K562 (cell line): ENCODE data around the gene GTPBP8. TPM values are rescaled to one million over a fixed set of nuclear protein-coding genes. Genes with fewer than 3 reads are reported as not detected.

Experiments
- CTBP1 ChIP-seq: fragments of 450-650 bp; IDR thresholded peaks from 2 replicates; pipeline ENCODE4 v1.6.1; 2016; ENCODE audit warnings: borderline replicate concordance
- KLF16 ChIP-seq: IDR thresholded peaks from 2 replicates; pipeline ENCODE4 v1.6.1; 2016; ENCODE audit warnings: antibody characterized with exemption
- NFIX ChIP-seq: fragments of 250-450 bp; sonication (Bioruptor Pico); IDR thresholded peaks from 2 replicates; pipeline ENCODE4 v1.4.0; 2020; ENCODE audit warnings: low read depth, mild to moderate bottlenecking, moderate library complexity
- PHF20 ChIP-seq: fragments of 450-650 bp; IDR thresholded peaks from 2 replicates; pipeline ENCODE4 v1.6.1; 2018; ENCODE audit not compliant: partially characterized antibody
- PTRF ChIP-seq: fragments of 450-650 bp; IDR thresholded peaks from 2 replicates; pipeline ENCODE4 v1.6.1; 2016; ENCODE audit warnings: mild to moderate bottlenecking, missing genetic modification characterization, missing compliant biosample characterization
- SMARCC2 ChIP-seq: fragments of 450-650 bp; IDR thresholded peaks from 2 replicates; pipeline ENCODE4 v1.6.1; 2017; ENCODE audit warnings: antibody characterized with exemption, moderate library complexity, mild to moderate bottlenecking, low read depth
- SNRNP70 ChIP-seq: fragments of 200-400 bp; formaldehyde crosslinking; optimal IDR thresholded peaks from 2 replicates; pipeline ENCODE3; 2017; ENCODE audit warnings: low read depth, low read length
- SREBF1 ChIP-seq: fragments of 150-350 bp; IDR thresholded peaks from 2 replicates; pipeline ENCODE4 v1.6.1; 2014; ENCODE audit warnings: antibody characterized with exemption, low read depth, low read length, borderline replicate concordance
- TEAD4 ChIP-seq, 2 experiments: sonication (generic) in 1 of 2; formaldehyde crosslinking in 1 of 2; IDR thresholded peaks; 2 replicates each; pipeline versions ENCODE4 v1.6.1 to v1.8.0; 2012 to 2022; ENCODE audit warnings: borderline replicate concordance in 1 of 2, inconsistent platforms in 1 of 2, low read length in 1 of 2, mild to moderate bottlenecking in 1 of 2, missing genetic modification reagents in 1 of 2
- ZNF551 ChIP-seq: fragments of 250-450 bp; sonication (Bioruptor Pico); IDR thresholded peaks from 2 replicates; pipeline ENCODE4 v1.5.0; 2021; ENCODE audit warnings: mild to moderate bottlenecking, moderate library complexity
- ZNF778 ChIP-seq: fragments of 450-650 bp; formaldehyde crosslinking; IDR thresholded peaks from 2 replicates; pipeline ENCODE4 v1.4.0; 2020; ENCODE audit warnings: mild to moderate bottlenecking, moderate library complexity
- polyA plus RNA-seq, 8 experiments: library from polyadenylated mRNA; depleted of rRNA in 4 of 8; stranded (reverse) in 5 of 8; unstranded in 3 of 8; fragments of >200 nt; fragmentation: Nextera tagmentation in 2 of 8; fragmentation: Illumina TruSeq in 1 of 8; extraction: Ambion mirVana in 2 of 8; extraction: Trizol in 1 of 8; gene quantifications; 2 replicates each; pipeline versions ENCODE4 v1.2.1 to v1.2.3, GENCODE V29; 2011 to 2014; ENCODE audit warnings: inconsistent platforms in 1 of 8, missing spikeins in 1 of 8
- total RNA-seq, 7 experiments: library from RNA; depleted of rRNA in 6 of 7; stranded (reverse); fragments of >200 nt in 6 of 7; fragmentation: Illumina TruSeq in 2 of 7; extraction: Trizol in 2 of 7; gene quantifications; 2 replicates each; pipeline versions ENCODE4 v1.2.1 to v1.2.3, GENCODE V29; 2011 to 2021; ENCODE audit warnings: low replicate concordance in 1 of 7
- TF ChIP-seq, protein P1 (sequence below): fragments of 450-650 bp; IDR thresholded peaks from 2 replicates; pipeline ENCODE4 v1.6.1; 2017; ENCODE audit warnings: antibody characterized with exemption, mild to moderate bottlenecking
- TF ChIP-seq, protein P2 (sequence below): fragments of 450-650 bp; IDR thresholded peaks from 2 replicates; pipeline ENCODE4 v1.6.1; 2017; ENCODE audit warnings: mild to moderate bottlenecking, moderate library complexity
- TF ChIP-seq, protein P3 (sequence below): conservative IDR thresholded peaks from 2 replicates; pipeline ENCODE4 v1.6.1; 2011; ENCODE audit warnings: low read depth, mild to moderate bottlenecking, low read length; ENCODE audit not compliant: control insufficient read depth

Gene GTPBP8
- total and polyA plus RNA-seq, 9 of the 15 experiments (the other 6 are each of a cell fraction or from before 2014, with no cell fraction given): 14.0 to 33.3 (median 20.8) TPM

- TF ChIP-seq, protein P1, sequence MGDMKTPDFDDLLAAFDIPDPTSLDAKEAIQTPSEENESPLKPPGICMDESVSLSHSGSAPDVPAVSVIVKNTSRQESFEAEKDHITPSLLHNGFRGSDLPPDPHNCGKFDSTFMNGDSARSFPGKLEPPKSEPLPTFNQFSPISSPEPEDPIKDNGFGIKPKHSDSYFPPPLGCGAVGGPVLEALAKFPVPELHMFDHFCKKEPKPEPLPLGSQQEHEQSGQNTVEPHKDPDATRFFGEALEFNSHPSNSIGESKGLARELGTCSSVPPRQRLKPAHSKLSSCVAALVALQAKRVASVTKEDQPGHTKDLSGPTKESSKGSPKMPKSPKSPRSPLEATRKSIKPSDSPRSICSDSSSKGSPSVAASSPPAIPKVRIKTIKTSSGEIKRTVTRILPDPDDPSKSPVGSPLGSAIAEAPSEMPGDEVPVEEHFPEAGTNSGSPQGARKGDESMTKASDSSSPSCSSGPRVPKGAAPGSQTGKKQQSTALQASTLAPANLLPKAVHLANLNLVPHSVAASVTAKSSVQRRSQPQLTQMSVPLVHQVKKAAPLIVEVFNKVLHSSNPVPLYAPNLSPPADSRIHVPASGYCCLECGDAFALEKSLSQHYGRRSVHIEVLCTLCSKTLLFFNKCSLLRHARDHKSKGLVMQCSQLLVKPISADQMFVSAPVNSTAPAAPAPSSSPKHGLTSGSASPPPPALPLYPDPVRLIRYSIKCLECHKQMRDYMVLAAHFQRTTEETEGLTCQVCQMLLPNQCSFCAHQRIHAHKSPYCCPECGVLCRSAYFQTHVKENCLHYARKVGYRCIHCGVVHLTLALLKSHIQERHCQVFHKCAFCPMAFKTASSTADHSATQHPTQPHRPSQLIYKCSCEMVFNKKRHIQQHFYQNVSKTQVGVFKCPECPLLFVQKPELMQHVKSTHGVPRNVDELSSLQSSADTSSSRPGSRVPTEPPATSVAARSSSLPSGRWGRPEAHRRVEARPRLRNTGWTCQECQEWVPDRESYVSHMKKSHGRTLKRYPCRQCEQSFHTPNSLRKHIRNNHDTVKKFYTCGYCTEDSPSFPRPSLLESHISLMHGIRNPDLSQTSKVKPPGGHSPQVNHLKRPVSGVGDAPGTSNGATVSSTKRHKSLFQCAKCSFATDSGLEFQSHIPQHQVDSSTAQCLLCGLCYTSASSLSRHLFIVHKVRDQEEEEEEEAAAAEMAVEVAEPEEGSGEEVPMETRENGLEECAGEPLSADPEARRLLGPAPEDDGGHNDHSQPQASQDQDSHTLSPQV: peak; percentile 63; the same call in 1 of the 2 replicates
- TF ChIP-seq, protein P2, sequence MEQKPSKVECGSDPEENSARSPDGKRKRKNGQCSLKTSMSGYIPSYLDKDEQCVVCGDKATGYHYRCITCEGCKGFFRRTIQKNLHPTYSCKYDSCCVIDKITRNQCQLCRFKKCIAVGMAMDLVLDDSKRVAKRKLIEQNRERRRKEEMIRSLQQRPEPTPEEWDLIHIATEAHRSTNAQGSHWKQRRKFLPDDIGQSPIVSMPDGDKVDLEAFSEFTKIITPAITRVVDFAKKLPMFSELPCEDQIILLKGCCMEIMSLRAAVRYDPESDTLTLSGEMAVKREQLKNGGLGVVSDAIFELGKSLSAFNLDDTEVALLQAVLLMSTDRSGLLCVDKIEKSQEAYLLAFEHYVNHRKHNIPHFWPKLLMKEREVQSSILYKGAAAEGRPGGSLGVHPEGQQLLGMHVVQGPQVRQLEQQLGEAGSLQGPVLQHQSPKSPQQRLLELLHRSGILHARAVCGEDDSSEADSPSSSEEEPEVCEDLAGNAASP: no peak
- TF ChIP-seq TEAD4 (IDR thresholded peaks at IDR 0.05; ENCODE audit: low read length) (no peak), TEAD4 (CRISPR knock-in tag; IDR thresholded peaks at IDR 0.05; ENCODE audit: borderline replicate concordance) (no peak), ZNF778 (CRISPR knock-in tag) (no peak), SREBF1 (no peak), KLF16 (no peak), PTRF (tag) (no peak), SMARCC2 (no peak), SNRNP70 (no peak), ZNF551 (CRISPR knock-in tag) (no peak), PHF20 (peak; percentile 64), CTBP1 (peak; percentile 88), NFIX (CRISPR knock-in tag) (no peak)
- TF ChIP-seq, protein P3, sequence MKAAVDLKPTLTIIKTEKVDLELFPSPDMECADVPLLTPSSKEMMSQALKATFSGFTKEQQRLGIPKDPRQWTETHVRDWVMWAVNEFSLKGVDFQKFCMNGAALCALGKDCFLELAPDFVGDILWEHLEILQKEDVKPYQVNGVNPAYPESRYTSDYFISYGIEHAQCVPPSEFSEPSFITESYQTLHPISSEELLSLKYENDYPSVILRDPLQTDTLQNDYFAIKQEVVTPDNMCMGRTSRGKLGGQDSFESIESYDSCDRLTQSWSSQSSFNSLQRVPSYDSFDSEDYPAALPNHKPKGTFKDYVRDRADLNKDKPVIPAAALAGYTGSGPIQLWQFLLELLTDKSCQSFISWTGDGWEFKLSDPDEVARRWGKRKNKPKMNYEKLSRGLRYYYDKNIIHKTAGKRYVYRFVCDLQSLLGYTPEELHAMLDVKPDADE: 0 out of 2 replicates have a peak, but pooled peaks have one; percentile 37
Measured at GRCh38 chr3:112990672-112991602, at the start of gene GTPBP8 (continued).
